PC-3 (cell line): Measurements from ENCODE around the gene GALR3. TPM values are rescaled to one million over a fixed set of nuclear protein-coding genes. Genes with fewer than 3 reads are reported as not detected.

ENCODE experiments used
- ATAC-seq: fragments of 200-7000 bp; cut with Tn5 transposase; 2 replicates; pipeline ENCODE4 v1.9.1; 2020; ENCODE audit warnings: mild to moderate bottlenecking, moderate library complexity
- BruUV-seq: library from RNA; stranded (reverse); fragments of 400-500 nt; replicated peaks from 2 replicates; lab custom pipeline; 2021; lab: Mats Ljungman, UMichigan
- CTCF ChIA-PET: fragments of 300-600 bp; sonication (Branson Sonifier 250); formaldehyde crosslinking; loops from one replicate; lab custom pipeline; 2022; ENCODE audit warnings: antibody characterized with exemption; lab: Charles Lee
- POLR2A ChIA-PET: fragments of 300-600 bp; sonication (Branson Sonifier 250); formaldehyde crosslinking; loops from one replicate; lab custom pipeline; 2022; ENCODE audit warnings: antibody characterized with exemption; ENCODE audit not compliant: unreplicated experiment; lab: Charles Lee
- DNase-seq: peaks from one replicate; pipeline ENCODE4 v3.0.0-alpha.2; 2015
- H2AFZ ChIP-seq: fragments of 300-600 bp; sonication (generic); 2 replicates; pipeline ENCODE4 v1.6.0; 2016; ENCODE audit warnings: antibody characterized with exemption, low read length
- H3F3A ChIP-seq: fragments of 300-600 bp; sonication (generic); one replicate; pipeline ENCODE4 v1.6.0; 2017; ENCODE audit warnings: antibody characterized with exemption, low read length, control low read depth, mild to moderate bottlenecking; ENCODE audit not compliant: unreplicated experiment
- H3K27ac ChIP-seq: fragments of 300-600 bp; sonication (generic); 2 replicates; pipeline ENCODE4 v1.5.1; 2016; ENCODE audit warnings: mild to moderate bottlenecking, low read length
- H3K27me3 ChIP-seq: fragments of 300-600 bp; sonication (generic); 2 replicates; pipeline ENCODE4 v1.6.1; 2016; ENCODE audit warnings: low read length, mixed read lengths
- H3K36me3 ChIP-seq: fragments of 300-600 bp; sonication (generic); 2 replicates; pipeline ENCODE4 v1.6.1; 2016; ENCODE audit warnings: low read depth, mixed run types, low read length, mixed read lengths
- H3K4me1 ChIP-seq: fragments of 300-600 bp; sonication (generic); 2 replicates; pipeline ENCODE4 v1.5.1; 2016; ENCODE audit warnings: low read length; ENCODE audit not compliant: insufficient read depth
- H3K4me2 ChIP-seq: fragments of 300-600 bp; sonication (generic); 2 replicates; pipeline ENCODE4 v1.6.0; 2016; ENCODE audit warnings: low read length
- H3K4me3 ChIP-seq: fragments of 300-600 bp; sonication (generic); 2 replicates; pipeline ENCODE4 v1.5.1; 2016; ENCODE audit warnings: mild to moderate bottlenecking, low read length, mixed read lengths
- H3K79me2 ChIP-seq: fragments of 300-600 bp; sonication (generic); 2 replicates; pipeline ENCODE4 v1.6.1; 2017; ENCODE audit warnings: low read length, mixed read lengths
- H3K9ac ChIP-seq: fragments of 300-600 bp; sonication (generic); 2 replicates; pipeline ENCODE4 v1.6.0; 2016; ENCODE audit warnings: mild to moderate bottlenecking, low read length
- H3K9me2 ChIP-seq: fragments of 300-600 bp; sonication (generic); replicated peaks from 2 replicates; pipeline ENCODE4 v1.6.1; 2016; ENCODE audit warnings: mixed run types, low read length, mixed read lengths
- H3K9me3 ChIP-seq: fragments of 300-600 bp; sonication (generic); 2 replicates; pipeline ENCODE4 v1.6.1; 2016; ENCODE audit warnings: low read length, mixed read lengths
- H4K20me1 ChIP-seq: fragments of 300-600 bp; sonication (generic); 2 replicates; pipeline ENCODE4 v1.6.1; 2016; ENCODE audit warnings: low read length, mixed read lengths
- EZH2 ChIP-seq: fragments of 300-600 bp; sonication (generic); IDR thresholded peaks from one replicate; pipeline ENCODE4 v1.6.1; 2017; ENCODE audit warnings: antibody characterized with exemption, mild to moderate bottlenecking, low read length; ENCODE audit not compliant: unreplicated experiment
- EZH2phosphoT487 ChIP-seq: fragments of 300-600 bp; sonication (generic); IDR thresholded peaks from 2 replicates; pipeline ENCODE4 v1.6.1; 2018; ENCODE audit warnings: mild to moderate bottlenecking, antibody characterized with exemption, low read length, borderline replicate concordance
- intact Hi-C: fragments of 100-400 bp; cut with micrococcal nuclease; formaldehyde crosslinking; loops from 2 replicates; pipeline ENCODE4 v1.9.0; 2023
- total RNA-seq: library from RNA; depleted of rRNA; stranded (reverse); fragments of >200 nt; gene quantifications from 2 replicates; pipeline ENCODE4 v1.2.3, GENCODE V29; 2014
- TF ChIP-seq, protein P1 (sequence below): fragments of 300-600 bp; sonication (generic); conservative IDR thresholded peaks from 2 replicates; pipeline ENCODE4 v1.5.1; 2017; ENCODE audit warnings: antibody characterized with exemption, low read depth, mild to moderate bottlenecking, low read length

GALR3 gene
- total RNA-seq, 1 experiment from 2014 or later: not detected

DNA sequence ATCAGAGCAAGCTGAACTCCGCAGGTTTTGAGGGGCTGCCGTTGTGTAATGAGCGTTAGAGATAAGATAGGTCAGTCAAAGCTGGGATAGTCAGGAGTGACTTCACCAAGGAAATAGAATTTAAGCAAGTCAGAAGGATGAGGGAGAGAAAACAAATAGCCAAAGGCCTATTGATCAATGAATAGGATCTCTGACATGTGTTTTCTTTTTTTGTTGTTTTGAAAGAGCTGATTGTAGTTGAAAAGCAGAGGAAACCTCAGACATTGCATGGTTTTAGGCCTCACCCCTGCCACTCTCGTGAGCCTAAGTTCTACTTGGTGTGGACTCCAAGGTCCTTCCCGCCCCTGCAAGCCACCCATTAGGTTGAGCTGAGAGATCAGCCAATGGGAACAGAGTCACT is 29.2 kb downstream of the GALR3 start:
- H2AFZ ChIP-seq: no peak overlapping the region
- no peaks in the 10 kb centered on the region for H3K9me3 ChIP-seq
- ChIA-PET CTCF (no interaction called here), POLR2A (no interaction called here)
- peaks cover 3% of the 10 kb centered on the region for H3F3A ChIP-seq
- intact Hi-C loops: no loop called here
- peaks cover 5% of the 10 kb centered on the region; the same call in 1 of the 2 replicates for H4K20me1 ChIP-seq
- H3K4me2 ChIP-seq: no peak overlapping the region
- no TSS peak for BruUV-seq
- H3K36me3 ChIP-seq: peaks cover 36% of the 10 kb centered on the region
- no peaks in the 10 kb centered on the region for H3K9me2 ChIP-seq
- H3K4me3 ChIP-seq: no peak overlapping the region
- ATAC-seq (no peak), DNase-seq (no peak)
- H3K9ac ChIP-seq: no peak overlapping the region
- no peak overlapping the region for H3K27ac ChIP-seq
- peaks cover 76% of the 10 kb centered on the region for H3K79me2 ChIP-seq
- no peaks in the 10 kb centered on the region for H3K27me3 ChIP-seq
- TF ChIP-seq, protein P1, sequence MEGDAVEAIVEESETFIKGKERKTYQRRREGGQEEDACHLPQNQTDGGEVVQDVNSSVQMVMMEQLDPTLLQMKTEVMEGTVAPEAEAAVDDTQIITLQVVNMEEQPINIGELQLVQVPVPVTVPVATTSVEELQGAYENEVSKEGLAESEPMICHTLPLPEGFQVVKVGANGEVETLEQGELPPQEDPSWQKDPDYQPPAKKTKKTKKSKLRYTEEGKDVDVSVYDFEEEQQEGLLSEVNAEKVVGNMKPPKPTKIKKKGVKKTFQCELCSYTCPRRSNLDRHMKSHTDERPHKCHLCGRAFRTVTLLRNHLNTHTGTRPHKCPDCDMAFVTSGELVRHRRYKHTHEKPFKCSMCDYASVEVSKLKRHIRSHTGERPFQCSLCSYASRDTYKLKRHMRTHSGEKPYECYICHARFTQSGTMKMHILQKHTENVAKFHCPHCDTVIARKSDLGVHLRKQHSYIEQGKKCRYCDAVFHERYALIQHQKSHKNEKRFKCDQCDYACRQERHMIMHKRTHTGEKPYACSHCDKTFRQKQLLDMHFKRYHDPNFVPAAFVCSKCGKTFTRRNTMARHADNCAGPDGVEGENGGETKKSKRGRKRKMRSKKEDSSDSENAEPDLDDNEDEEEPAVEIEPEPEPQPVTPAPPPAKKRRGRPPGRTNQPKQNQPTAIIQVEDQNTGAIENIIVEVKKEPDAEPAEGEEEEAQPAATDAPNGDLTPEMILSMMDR: no peak
- TF ChIP-seq EZH2: no peak
- TF ChIP-seq EZH2phosphoT487: no peak
- H3K4me1 ChIP-seq: 0 out of 2 replicates have a peak, but pooled peaks cover 9% of the 10 kb centered on the region

DNA sequence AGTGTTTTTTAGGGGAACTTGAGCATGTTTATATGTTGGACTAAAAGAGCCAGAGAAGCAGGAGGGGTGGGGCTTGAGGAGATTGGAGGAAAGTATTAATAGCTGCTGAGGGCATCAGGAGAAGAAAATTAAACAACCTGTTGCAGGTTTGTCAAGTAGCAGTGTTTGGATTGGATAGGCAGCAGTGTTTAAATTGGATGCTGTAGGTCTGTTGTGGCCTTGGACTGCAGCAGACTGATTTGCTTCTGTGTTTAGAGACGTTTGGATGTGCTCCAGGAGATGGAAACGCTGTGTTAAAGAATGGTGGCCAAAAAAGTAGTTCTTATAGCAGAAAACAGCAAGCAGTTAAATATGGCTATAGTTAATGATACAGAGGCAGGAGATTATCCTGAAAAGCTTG is 31.8 kb downstream of the GALR3 start:
- Histone ChIP-seq H3K79me2 (peaks cover 54% of the 10 kb centered on the region), H4K20me1 (peaks cover 1% of the 10 kb centered on the region; the same call in 1 of the 2 replicates), H2AFZ (no peak overlapping the region), H3K36me3 (peaks cover 47% of the 10 kb centered on the region), H3K4me2 (no peak overlapping the region), H3K9me2 (no peaks in the 10 kb centered on the region), H3K27me3 (no peaks in the 10 kb centered on the region), H3K4me3 (no peak overlapping the region), H3K9me3 (no peaks in the 10 kb centered on the region), H3F3A (peaks cover 3% of the 10 kb centered on the region), H3K4me1 (0 out of 2 replicates have a peak, but pooled peaks cover 9% of the 10 kb centered on the region), H3K9ac (no peak overlapping the region), H3K27ac (no peak overlapping the region)
- ATAC-seq (no peak), DNase-seq (no peak)
- intact Hi-C loops: no loop called here
- ChIA-PET CTCF (no interaction called here), POLR2A (no interaction called here)
- BruUV-seq: no TSS peak
- no peak for TF ChIP-seq EZH2phosphoT487
- TF ChIP-seq, protein P1: no peak
- TF ChIP-seq EZH2: no peak

DNA sequence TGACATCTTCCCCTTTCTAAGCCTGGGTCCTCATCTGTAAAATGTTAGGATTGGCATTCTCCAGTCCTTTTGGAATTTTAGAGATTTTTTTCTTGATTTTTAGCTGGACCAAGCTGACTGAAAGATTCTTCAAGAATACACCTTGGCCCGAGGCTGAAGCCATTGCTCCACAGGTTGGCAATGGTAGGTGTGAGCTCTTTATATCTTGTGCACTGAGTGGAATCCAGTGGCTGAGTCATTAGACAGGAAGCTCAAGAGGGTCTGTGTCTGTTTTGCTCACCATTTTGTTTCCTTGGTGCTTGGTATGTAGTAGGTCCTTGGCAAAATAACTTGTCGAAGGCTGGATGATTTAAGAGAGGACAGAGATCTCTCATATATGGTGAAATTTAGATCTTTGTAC is 32.3 kb downstream of the GALR3 start:
- Histone ChIP-seq H3K9ac (no peak overlapping the region), H2AFZ (no peak overlapping the region), H3K9me2 (no peaks in the 10 kb centered on the region), H3K36me3 (peaks cover 50% of the 10 kb centered on the region), H3K9me3 (no peaks in the 10 kb centered on the region), H3K79me2 (peaks cover 49% of the 10 kb centered on the region), H3K27me3 (no peaks in the 10 kb centered on the region), H3K4me1 (0 out of 2 replicates have a peak, but pooled peaks cover 5% of the 10 kb centered on the region), H3F3A (peaks cover 3% of the 10 kb centered on the region), H4K20me1 (no peaks in the 10 kb centered on the region), H3K27ac (no peak overlapping the region), H3K4me3 (no peak overlapping the region), H3K4me2 (no peak overlapping the region)
- ATAC-seq (no peak; the same call in 1 of the 2 replicates), DNase-seq (no peak)
- intact Hi-C loops: no loop called here
- POLR2A ChIA-PET: no interaction called here
- TF ChIP-seq, protein P1: no peak
- TF ChIP-seq EZH2 (no peak), EZH2phosphoT487 (no peak)
- no TSS peak for BruUV-seq
- CTCF ChIA-PET: no interaction called here
